ENCODE results near the gene POPDC2. TPM values are rescaled to one million over a fixed set of nuclear protein-coding genes. Genes with fewer than 3 reads are reported as not detected.

Gene POPDC2
- total and polyA plus RNA-seq, 2 experiments from 2014 or later: 1.2 to 2.7 TPM

DNA sequence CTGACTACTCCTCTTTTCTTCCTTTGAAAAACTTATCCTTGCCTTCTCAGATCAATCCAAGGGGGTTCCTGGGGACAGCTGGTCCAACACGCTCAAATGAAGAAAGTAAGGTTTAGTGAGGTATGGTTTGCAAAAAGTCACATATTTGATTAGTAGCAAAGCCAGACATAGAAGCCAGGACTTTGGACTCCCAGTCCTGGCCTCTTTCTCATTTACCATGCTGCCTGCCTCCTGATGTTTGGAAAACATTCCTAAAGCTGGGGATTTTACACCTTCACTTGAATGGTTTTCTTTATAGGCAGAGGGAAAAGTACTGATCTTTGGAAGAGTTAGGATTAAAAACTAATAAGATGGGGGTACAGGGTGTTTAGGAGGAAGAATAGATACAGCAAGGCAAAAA lies 14.6 kb downstream of the POPDC2 start:
- Histone ChIP-seq H4K20me1 (ENCODE audit: insufficient read depth, poor library complexity, severe bottlenecking) (no peaks in the 10 kb centered on the region), H3K36me3 (replicated peaks; ENCODE audit: insufficient read depth, low read depth) (no peaks in the 10 kb centered on the region), H3K4me1 (ENCODE audit: insufficient read depth) (no peaks in the 10 kb centered on the region), H3K9me3 (ENCODE audit: low read depth) (no peaks in the 10 kb centered on the region), H3K27me3 (no peaks in the 10 kb centered on the region), H3K27ac (peak overlapping the region; percentile 58), H3K79me2 (no peaks in the 10 kb centered on the region), H3K4me3 (no peak overlapping the region), H2AFZ (no peak overlapping the region), H3K9me2 (replicated peaks; ENCODE audit: insufficient read depth) (no peaks in the 10 kb centered on the region), H3K4me2 (no peak overlapping the region)
- TF ChIP-seq, protein P1, sequence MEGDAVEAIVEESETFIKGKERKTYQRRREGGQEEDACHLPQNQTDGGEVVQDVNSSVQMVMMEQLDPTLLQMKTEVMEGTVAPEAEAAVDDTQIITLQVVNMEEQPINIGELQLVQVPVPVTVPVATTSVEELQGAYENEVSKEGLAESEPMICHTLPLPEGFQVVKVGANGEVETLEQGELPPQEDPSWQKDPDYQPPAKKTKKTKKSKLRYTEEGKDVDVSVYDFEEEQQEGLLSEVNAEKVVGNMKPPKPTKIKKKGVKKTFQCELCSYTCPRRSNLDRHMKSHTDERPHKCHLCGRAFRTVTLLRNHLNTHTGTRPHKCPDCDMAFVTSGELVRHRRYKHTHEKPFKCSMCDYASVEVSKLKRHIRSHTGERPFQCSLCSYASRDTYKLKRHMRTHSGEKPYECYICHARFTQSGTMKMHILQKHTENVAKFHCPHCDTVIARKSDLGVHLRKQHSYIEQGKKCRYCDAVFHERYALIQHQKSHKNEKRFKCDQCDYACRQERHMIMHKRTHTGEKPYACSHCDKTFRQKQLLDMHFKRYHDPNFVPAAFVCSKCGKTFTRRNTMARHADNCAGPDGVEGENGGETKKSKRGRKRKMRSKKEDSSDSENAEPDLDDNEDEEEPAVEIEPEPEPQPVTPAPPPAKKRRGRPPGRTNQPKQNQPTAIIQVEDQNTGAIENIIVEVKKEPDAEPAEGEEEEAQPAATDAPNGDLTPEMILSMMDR (IDR thresholded peaks at IDR 0.05; ENCODE audit: poor library complexity): no peak
- TF ChIP-seq EZH2 (IDR thresholded peaks at IDR 0.05; ENCODE audit: borderline replicate concordance): no peak
- no peak for TF ChIP-seq EZH2phosphoT487 (IDR thresholded peaks at IDR 0.05; ENCODE audit: low read depth, severe bottlenecking, unreplicated experiment)
- DNase-seq (ENCODE audit: low spot score): no peak
- WGBS (ENCODE audit: low lambda C conversion rate, missing lambda C conversion rate): 57% methylated on average over 1 of the region's 1 CpG

DNA sequence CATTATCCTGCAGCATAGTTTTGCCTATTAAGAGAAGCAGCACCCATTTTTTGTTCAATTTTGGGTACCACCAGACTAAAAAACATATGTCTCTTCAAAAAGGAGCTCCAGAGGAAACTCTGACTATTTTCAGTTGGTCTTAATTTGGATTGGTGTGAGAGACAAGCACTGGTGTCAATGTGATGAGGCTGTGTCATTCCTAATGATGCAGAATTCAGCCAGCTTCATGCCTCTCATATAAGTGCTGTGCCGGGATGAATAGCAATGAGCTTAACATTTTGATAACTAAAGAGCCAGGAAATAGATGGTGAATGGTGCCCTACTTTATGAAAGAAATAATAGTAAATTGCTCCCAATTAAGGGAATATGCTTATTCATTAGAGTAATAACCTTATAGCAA lies 15.9 kb downstream of the POPDC2 start:
- Histone ChIP-seq H3K4me1 (ENCODE audit: insufficient read depth) (no peaks in the 10 kb centered on the region), H4K20me1 (ENCODE audit: insufficient read depth, poor library complexity, severe bottlenecking) (no peaks in the 10 kb centered on the region), H3K9me2 (replicated peaks; ENCODE audit: insufficient read depth) (no peaks in the 10 kb centered on the region), H3K4me2 (no peak overlapping the region), H3K9me3 (ENCODE audit: low read depth) (no peaks in the 10 kb centered on the region), H3K79me2 (no peaks in the 10 kb centered on the region), H2AFZ (no peak overlapping the region), H3K27ac (no peak overlapping the region), H3K4me3 (no peak overlapping the region), H3K27me3 (no peaks in the 10 kb centered on the region), H3K36me3 (replicated peaks; ENCODE audit: insufficient read depth, low read depth) (no peaks in the 10 kb centered on the region)
- WGBS (ENCODE audit: low lambda C conversion rate, missing lambda C conversion rate): 93% methylated on average over 1 of the region's 1 CpG
- DNase-seq (ENCODE audit: low spot score): no peak
- TF ChIP-seq EZH2 (IDR thresholded peaks at IDR 0.05; ENCODE audit: borderline replicate concordance) (no peak), EZH2phosphoT487 (IDR thresholded peaks at IDR 0.05; ENCODE audit: low read depth, severe bottlenecking, unreplicated experiment) (no peak)
- TF ChIP-seq, protein P1 (IDR thresholded peaks at IDR 0.05; ENCODE audit: poor library complexity): no peak

DNA sequence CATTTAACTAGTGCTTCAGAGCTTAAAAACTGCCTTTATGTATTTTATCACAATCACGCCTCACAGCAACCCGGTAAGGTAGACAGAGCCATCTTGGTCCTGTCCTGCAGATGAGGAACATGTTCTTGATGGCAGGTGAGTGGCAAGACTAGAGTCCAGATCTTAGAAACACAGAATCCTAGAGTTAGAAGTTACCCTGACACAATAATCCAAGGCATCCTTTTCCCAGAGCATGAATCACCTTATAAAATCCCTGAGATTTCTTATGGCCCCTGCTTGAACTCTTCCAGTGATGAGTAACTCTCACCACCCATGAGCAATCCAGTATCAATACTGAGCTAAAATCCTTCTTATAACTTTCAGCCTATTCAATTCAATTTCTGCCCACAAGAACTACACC lies 16.9 kb downstream of the POPDC2 start:
- Histone ChIP-seq H3K4me2 (no peak overlapping the region), H3K9me3 (ENCODE audit: low read depth) (no peaks in the 10 kb centered on the region), H3K9me2 (replicated peaks; ENCODE audit: insufficient read depth) (no peaks in the 10 kb centered on the region), H3K27me3 (no peaks in the 10 kb centered on the region), H3K4me1 (ENCODE audit: insufficient read depth) (no peaks in the 10 kb centered on the region), H3K36me3 (replicated peaks; ENCODE audit: insufficient read depth, low read depth) (no peaks in the 10 kb centered on the region), H4K20me1 (ENCODE audit: insufficient read depth, poor library complexity, severe bottlenecking) (no peaks in the 10 kb centered on the region), H3K27ac (no peak overlapping the region), H3K79me2 (no peaks in the 10 kb centered on the region), H3K4me3 (no peak overlapping the region), H2AFZ (no peak overlapping the region)
- no peak for DNase-seq (ENCODE audit: low spot score)
- TF ChIP-seq EZH2phosphoT487 (IDR thresholded peaks at IDR 0.05; ENCODE audit: low read depth, severe bottlenecking, unreplicated experiment) (no peak), EZH2 (IDR thresholded peaks at IDR 0.05; ENCODE audit: borderline replicate concordance) (no peak)
- TF ChIP-seq, protein P1 (IDR thresholded peaks at IDR 0.05; ENCODE audit: poor library complexity): no peak
- WGBS (ENCODE audit: low lambda C conversion rate, missing lambda C conversion rate): 72% methylated on average over 2 of the region's 2 CpGs

All from hepatocyte (in vitro differentiated cells).